ENCODE data around the gene PRSS21.

PRSS21 gene

GRCh38 chr16:2826591-2827373 is 9.7 kb downstream of the PRSS21 start:
- DNase-seq = no peak

- DNase-seq = no peak
Observed at GRCh38 chr16:2827374-2827791, 10.3 kb downstream of the PRSS21 start.

GRCh38 chr16:2827831-2828520 is 10.9 kb downstream of the PRSS21 start:
- no peak for DNase-seq

- DNase-seq = no peak
Observed at GRCh38 chr16:2828521-2828840, 11.4 kb downstream of the PRSS21 start.

GRCh38 chr16:2828876-2829430 is 11.9 kb downstream of the PRSS21 start:
- DNase-seq = no peak

- DNase-seq = no peak
Observed at GRCh38 chr16:2829501-2830354, 12.7 kb downstream of the PRSS21 start, which contains the start of gene ZG16B. Gene ZG16B (plus strand): TSS chr16:2830303. CDS start chr16:2830442, 139 bp downstream.

GRCh38 chr16:2830355-2830695 is 13.3 kb downstream of the PRSS21 start:
- DNase-seq = no peak

GRCh38 chr16:2831203-2831602 is 14.2 kb downstream of the PRSS21 start:
- DNase-seq = no peak

- no peak for DNase-seq
Observed at GRCh38 chr16:2833776-2834175, 16.7 kb downstream of the PRSS21 start.

GRCh38 chr16:2834968-2835367 is 17.9 kb downstream of the PRSS21 start:
- no peak for DNase-seq

- DNase-seq = no peak
Observed at GRCh38 chr16:2835638-2836493, 18.8 kb downstream of the PRSS21 start.

GRCh38 chr16:2836646-2837508 is 19.8 kb downstream of the PRSS21 start:
- no peak for DNase-seq

- peak; percentile 34 to 61 for DNase-seq
Observed at GRCh38 chr16:2838928-2839327, 21.9 kb downstream of the PRSS21 start.

GRCh38 chr16:2839650-2840450 is 22.8 kb downstream of the PRSS21 start:
- DNase-seq = no peak

GRCh38 chr16:2840914-2841313 is 23.9 kb downstream of the PRSS21 start:
- DNase-seq = no peak

- DNase-seq = no peak
Observed at GRCh38 chr16:2841606-2842339, 24.7 kb downstream of the PRSS21 start.

GRCh38 chr16:2842340-2843000 is 25.4 kb downstream of the PRSS21 start:
- DNase-seq = no peak

GRCh38 chr16:2843526-2843925 is 26.5 kb downstream of the PRSS21 start:
- no peak for DNase-seq

- no peak for DNase-seq
Observed at GRCh38 chr16:2845116-2845515, 28.1 kb downstream of the PRSS21 start.
